ENCODE results near the gene STK11IP.

- no peak for TF ChIP-seq CREM (IDR thresholded peaks at IDR 0.05; ENCODE audit: low read depth)
- TF ChIP-seq, protein P1, sequence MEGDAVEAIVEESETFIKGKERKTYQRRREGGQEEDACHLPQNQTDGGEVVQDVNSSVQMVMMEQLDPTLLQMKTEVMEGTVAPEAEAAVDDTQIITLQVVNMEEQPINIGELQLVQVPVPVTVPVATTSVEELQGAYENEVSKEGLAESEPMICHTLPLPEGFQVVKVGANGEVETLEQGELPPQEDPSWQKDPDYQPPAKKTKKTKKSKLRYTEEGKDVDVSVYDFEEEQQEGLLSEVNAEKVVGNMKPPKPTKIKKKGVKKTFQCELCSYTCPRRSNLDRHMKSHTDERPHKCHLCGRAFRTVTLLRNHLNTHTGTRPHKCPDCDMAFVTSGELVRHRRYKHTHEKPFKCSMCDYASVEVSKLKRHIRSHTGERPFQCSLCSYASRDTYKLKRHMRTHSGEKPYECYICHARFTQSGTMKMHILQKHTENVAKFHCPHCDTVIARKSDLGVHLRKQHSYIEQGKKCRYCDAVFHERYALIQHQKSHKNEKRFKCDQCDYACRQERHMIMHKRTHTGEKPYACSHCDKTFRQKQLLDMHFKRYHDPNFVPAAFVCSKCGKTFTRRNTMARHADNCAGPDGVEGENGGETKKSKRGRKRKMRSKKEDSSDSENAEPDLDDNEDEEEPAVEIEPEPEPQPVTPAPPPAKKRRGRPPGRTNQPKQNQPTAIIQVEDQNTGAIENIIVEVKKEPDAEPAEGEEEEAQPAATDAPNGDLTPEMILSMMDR (IDR thresholded peaks at IDR 0.05 in 2 of 3, conservative IDR thresholded peaks at IDR 0.05 in 1 of 3; ENCODE audit: control insufficient read depth in 2 of 3, extremely low read depth in 1 of 3, insufficient read depth in 1 of 3, low read depth in 3 of 3, low read length in 3 of 3) = no peak
- no peak for TF ChIP-seq NR2C2 (IDR thresholded peaks at IDR 0.05; ENCODE audit: borderline replicate concordance, control insufficient read depth, insufficient read length, low read depth)
- no peak for TF ChIP-seq CHD1 (IDR thresholded peaks at IDR 0.05; ENCODE audit: low read depth, low read length)
- no peak for TF ChIP-seq BRCA1 (IDR thresholded peaks at IDR 0.05; ENCODE audit: low read depth, low read length)
- no peak for TF ChIP-seq EZH2 (IDR thresholded peaks at IDR 0.05; ENCODE audit: borderline replicate concordance, control insufficient read depth, low read depth, low read length)
- TF ChIP-seq POLR2A (IDR thresholded peaks at IDR 0.05; ENCODE audit: low read depth, low read length) = no peak
- TF ChIP-seq SP1 (IDR thresholded peaks at IDR 0.05; ENCODE audit: low read depth, low read length) = no peak
Measured at GRCh38 chr2:219663116-219663762, 65.6 kb downstream of the STK11IP start.
